HG03439 (cell line): Measurements from ENCODE around the gene TMEFF1.
A peak's percentile ranks its signal among the peaks of the same experiment; 100 is the strongest.

ENCODE experiments used
- ATAC-seq: cut with Tn5 transposase; IDR thresholded peaks from one replicate; pipeline ENCODE4 v1.9.1; 2021; ENCODE audit warnings: mild to moderate bottlenecking, moderate library complexity; ENCODE audit not compliant: unreplicated experiment

TMEFF1 gene

GRCh38 chr9:100600521-100601079 is 127.7 kb downstream of the TMEFF1 start:
- no peak for ATAC-seq

- peak; percentile 67 for ATAC-seq
These were observed 128.3 kb downstream of the TMEFF1 start for GRCh38 chr9:100601216-100601615.

- no peak for ATAC-seq
These were observed 129.4 kb downstream of the TMEFF1 start for GRCh38 chr9:100602342-100602801.

- ATAC-seq: no peak
These were observed 132.5 kb downstream of the TMEFF1 start for GRCh38 chr9:100605405-100605804.

- no peak for ATAC-seq
These were observed 146.2 kb downstream of the TMEFF1 start for GRCh38 chr9:100619194-100619593.

- ATAC-seq: no peak
These were observed 146.7 kb downstream of the TMEFF1 start for GRCh38 chr9:100619665-100620064.

- ATAC-seq: no peak
These were observed 151.0 kb downstream of the TMEFF1 start for GRCh38 chr9:100623969-100624368.

GRCh38 chr9:100626949-100627348 is 154.0 kb downstream of the TMEFF1 start:
- no peak for ATAC-seq
